ENCODE measurements around the gene CAMK1D. TPM values are rescaled to one million over a fixed set of nuclear protein-coding genes. Genes with fewer than 3 reads are reported as not detected.

CAMK1D gene
- total RNA-seq, 1 experiment from 2014 or later, result 10.2 TPM

DNA sequence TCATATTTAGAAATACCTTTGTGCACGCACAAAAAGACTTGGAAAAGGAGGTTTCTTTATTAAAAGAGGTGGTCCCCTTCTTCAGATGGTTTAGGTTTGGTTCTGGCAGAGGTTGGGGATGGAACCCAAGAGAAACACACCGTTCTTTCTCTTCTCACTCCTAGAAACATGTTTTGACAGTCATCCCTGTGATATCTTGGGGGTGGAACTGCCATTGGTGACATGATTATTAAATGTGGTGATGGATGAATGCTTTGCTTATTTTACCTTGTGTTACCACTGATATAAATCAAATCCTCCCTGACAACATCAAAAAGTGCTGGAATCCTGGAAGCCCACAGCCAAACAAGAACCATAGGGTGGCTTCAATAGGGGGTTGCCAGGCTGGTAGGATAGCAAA, 505.6 kb downstream of the CAMK1D start:
- TF ChIP-seq, protein P1, sequence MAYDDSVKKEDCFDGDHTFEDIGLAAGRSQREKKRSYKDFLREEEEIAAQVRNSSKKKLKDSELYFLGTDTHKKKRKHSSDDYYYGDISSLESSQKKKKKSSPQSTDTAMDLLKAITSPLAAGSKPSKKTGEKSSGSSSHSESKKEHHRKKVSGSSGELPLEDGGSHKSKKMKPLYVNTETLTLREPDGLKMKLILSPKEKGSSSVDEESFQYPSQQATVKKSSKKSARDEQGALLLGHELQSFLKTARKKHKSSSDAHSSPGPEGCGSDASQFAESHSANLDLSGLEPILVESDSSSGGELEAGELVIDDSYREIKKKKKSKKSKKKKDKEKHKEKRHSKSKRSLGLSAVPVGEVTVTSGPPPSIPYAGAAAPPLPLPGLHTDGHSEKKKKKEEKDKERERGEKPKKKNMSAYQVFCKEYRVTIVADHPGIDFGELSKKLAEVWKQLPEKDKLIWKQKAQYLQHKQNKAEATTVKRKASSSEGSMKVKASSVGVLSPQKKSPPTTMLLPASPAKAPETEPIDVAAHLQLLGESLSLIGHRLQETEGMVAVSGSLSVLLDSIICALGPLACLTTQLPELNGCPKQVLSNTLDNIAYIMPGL (CRISPR knock-in tag; IDR thresholded peaks at IDR 0.05), result no peak
- TF ChIP-seq, protein P2, sequence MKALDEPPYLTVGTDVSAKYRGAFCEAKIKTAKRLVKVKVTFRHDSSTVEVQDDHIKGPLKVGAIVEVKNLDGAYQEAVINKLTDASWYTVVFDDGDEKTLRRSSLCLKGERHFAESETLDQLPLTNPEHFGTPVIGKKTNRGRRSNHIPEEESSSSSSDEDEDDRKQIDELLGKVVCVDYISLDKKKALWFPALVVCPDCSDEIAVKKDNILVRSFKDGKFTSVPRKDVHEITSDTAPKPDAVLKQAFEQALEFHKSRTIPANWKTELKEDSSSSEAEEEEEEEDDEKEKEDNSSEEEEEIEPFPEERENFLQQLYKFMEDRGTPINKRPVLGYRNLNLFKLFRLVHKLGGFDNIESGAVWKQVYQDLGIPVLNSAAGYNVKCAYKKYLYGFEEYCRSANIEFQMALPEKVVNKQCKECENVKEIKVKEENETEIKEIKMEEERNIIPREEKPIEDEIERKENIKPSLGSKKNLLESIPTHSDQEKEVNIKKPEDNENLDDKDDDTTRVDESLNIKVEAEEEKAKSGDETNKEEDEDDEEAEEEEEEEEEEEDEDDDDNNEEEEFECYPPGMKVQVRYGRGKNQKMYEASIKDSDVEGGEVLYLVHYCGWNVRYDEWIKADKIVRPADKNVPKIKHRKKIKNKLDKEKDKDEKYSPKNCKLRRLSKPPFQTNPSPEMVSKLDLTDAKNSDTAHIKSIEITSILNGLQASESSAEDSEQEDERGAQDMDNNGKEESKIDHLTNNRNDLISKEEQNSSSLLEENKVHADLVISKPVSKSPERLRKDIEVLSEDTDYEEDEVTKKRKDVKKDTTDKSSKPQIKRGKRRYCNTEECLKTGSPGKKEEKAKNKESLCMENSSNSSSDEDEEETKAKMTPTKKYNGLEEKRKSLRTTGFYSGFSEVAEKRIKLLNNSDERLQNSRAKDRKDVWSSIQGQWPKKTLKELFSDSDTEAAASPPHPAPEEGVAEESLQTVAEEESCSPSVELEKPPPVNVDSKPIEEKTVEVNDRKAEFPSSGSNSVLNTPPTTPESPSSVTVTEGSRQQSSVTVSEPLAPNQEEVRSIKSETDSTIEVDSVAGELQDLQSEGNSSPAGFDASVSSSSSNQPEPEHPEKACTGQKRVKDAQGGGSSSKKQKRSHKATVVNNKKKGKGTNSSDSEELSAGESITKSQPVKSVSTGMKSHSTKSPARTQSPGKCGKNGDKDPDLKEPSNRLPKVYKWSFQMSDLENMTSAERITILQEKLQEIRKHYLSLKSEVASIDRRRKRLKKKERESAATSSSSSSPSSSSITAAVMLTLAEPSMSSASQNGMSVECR (CRISPR knock-in tag; IDR thresholded peaks at IDR 0.05; ENCODE audit: borderline replicate concordance), result no peak
- TF ChIP-seq ZNF219 (CRISPR knock-in tag; IDR thresholded peaks at IDR 0.05; ENCODE audit: borderline replicate concordance), result no peak
- TF ChIP-seq, protein P3, sequence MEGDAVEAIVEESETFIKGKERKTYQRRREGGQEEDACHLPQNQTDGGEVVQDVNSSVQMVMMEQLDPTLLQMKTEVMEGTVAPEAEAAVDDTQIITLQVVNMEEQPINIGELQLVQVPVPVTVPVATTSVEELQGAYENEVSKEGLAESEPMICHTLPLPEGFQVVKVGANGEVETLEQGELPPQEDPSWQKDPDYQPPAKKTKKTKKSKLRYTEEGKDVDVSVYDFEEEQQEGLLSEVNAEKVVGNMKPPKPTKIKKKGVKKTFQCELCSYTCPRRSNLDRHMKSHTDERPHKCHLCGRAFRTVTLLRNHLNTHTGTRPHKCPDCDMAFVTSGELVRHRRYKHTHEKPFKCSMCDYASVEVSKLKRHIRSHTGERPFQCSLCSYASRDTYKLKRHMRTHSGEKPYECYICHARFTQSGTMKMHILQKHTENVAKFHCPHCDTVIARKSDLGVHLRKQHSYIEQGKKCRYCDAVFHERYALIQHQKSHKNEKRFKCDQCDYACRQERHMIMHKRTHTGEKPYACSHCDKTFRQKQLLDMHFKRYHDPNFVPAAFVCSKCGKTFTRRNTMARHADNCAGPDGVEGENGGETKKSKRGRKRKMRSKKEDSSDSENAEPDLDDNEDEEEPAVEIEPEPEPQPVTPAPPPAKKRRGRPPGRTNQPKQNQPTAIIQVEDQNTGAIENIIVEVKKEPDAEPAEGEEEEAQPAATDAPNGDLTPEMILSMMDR (IDR thresholded peaks at IDR 0.05), result no peak
- DNase-seq (ENCODE audit: low spot score), result no peak
- Mint-ChIP-seq H3K36me3 (no peaks in the 10 kb centered on the region), H3K27me3 (ENCODE audit: low read depth) (no peaks in the 10 kb centered on the region; the same call in 1 of the 2 replicates), H3K27ac (no peak overlapping the region), H3K9me3 (peaks cover 13% of the 10 kb centered on the region), H3K4me3 (no peak overlapping the region), H3K4me1 (no peaks in the 10 kb centered on the region)
- POLR2A ChIA-PET, result no interaction called here
- no peak for ATAC-seq
- CTCF ChIA-PET, result no interaction called here

DNA sequence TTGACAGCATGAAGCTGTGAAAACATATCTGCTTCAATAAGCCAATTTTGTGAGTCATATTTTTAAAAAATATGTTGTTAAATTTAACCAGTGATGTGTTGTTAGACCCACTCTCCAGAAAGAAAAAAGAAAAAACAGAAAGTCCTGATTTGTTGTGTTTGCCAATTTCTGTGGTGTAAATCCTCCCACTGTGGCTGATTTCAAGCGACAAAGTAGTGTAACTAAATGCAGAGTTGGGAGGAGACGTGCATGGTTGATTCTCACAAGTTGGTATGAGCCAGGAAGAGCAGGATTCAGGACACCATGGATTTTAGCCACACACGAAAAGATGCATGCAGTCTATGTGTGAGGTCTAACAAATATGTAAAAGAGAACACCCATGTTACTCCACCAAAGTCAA, 513.1 kb downstream of the CAMK1D start:
- H3K27me3 Mint-ChIP-seq (ENCODE audit: low read depth), result no peaks in the 10 kb centered on the region; the same call in 1 of the 2 replicates
- H3K36me3 Mint-ChIP-seq, result no peaks in the 10 kb centered on the region
- H3K4me1 Mint-ChIP-seq, result no peaks in the 10 kb centered on the region
- H3K27ac Mint-ChIP-seq, result no peak overlapping the region
- ChIA-PET CTCF (no interaction called here), POLR2A (no interaction called here)
- H3K4me3 Mint-ChIP-seq, result no peak overlapping the region
- ATAC-seq (no peak), DNase-seq (ENCODE audit: low spot score) (no peak)
- 0 out of 2 replicates have a peak, but pooled peaks cover 3% of the 10 kb centered on the region for H3K9me3 Mint-ChIP-seq
- no peak for TF ChIP-seq CREM (CRISPR knock-in tag; IDR thresholded peaks at IDR 0.05)
- TF ChIP-seq, protein P4, sequence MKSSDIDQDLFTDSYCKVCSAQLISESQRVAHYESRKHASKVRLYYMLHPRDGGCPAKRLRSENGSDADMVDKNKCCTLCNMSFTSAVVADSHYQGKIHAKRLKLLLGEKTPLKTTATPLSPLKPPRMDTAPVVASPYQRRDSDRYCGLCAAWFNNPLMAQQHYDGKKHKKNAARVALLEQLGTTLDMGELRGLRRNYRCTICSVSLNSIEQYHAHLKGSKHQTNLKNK (CRISPR knock-in tag; IDR thresholded peaks at IDR 0.05), result no peak
- TF ChIP-seq SMAD3 (CRISPR knock-in tag; IDR thresholded peaks at IDR 0.05; ENCODE audit: borderline replicate concordance), result no peak
- TF ChIP-seq, protein P5, sequence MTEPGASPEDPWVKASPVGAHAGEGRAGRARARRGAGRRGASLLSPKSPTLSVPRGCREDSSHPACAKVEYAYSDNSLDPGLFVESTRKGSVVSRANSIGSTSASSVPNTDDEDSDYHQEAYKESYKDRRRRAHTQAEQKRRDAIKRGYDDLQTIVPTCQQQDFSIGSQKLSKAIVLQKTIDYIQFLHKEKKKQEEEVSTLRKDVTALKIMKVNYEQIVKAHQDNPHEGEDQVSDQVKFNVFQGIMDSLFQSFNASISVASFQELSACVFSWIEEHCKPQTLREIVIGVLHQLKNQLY (CRISPR knock-in tag; IDR thresholded peaks at IDR 0.05), result no peak
- TF ChIP-seq, protein P6, sequence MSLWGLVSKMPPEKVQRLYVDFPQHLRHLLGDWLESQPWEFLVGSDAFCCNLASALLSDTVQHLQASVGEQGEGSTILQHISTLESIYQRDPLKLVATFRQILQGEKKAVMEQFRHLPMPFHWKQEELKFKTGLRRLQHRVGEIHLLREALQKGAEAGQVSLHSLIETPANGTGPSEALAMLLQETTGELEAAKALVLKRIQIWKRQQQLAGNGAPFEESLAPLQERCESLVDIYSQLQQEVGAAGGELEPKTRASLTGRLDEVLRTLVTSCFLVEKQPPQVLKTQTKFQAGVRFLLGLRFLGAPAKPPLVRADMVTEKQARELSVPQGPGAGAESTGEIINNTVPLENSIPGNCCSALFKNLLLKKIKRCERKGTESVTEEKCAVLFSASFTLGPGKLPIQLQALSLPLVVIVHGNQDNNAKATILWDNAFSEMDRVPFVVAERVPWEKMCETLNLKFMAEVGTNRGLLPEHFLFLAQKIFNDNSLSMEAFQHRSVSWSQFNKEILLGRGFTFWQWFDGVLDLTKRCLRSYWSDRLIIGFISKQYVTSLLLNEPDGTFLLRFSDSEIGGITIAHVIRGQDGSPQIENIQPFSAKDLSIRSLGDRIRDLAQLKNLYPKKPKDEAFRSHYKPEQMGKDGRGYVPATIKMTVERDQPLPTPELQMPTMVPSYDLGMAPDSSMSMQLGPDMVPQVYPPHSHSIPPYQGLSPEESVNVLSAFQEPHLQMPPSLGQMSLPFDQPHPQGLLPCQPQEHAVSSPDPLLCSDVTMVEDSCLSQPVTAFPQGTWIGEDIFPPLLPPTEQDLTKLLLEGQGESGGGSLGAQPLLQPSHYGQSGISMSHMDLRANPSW (CRISPR knock-in tag; conservative IDR thresholded peaks at IDR 0.05; ENCODE audit: low read depth), result no peak
- TF ChIP-seq, protein P7, sequence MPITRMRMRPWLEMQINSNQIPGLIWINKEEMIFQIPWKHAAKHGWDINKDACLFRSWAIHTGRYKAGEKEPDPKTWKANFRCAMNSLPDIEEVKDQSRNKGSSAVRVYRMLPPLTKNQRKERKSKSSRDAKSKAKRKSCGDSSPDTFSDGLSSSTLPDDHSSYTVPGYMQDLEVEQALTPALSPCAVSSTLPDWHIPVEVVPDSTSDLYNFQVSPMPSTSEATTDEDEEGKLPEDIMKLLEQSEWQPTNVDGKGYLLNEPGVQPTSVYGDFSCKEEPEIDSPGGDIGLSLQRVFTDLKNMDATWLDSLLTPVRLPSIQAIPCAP (CRISPR knock-in tag; IDR thresholded peaks at IDR 0.05), result no peak
- no peak for TF ChIP-seq JUN (CRISPR knock-in tag; IDR thresholded peaks at IDR 0.05)
- TF ChIP-seq, protein P8, sequence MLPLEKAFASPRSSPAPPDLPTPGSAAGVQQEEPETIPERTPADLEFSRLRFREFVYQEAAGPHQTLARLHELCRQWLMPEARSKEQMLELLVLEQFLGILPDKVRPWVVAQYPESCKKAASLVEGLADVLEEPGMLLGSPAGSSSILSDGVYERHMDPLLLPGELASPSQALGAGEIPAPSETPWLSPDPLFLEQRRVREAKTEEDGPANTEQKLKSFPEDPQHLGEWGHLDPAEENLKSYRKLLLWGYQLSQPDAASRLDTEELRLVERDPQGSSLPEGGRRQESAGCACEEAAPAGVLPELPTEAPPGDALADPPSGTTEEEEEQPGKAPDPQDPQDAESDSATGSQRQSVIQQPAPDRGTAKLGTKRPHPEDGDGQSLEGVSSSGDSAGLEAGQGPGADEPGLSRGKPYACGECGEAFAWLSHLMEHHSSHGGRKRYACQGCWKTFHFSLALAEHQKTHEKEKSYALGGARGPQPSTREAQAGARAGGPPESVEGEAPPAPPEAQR (CRISPR knock-in tag; IDR thresholded peaks at IDR 0.05), result no peak
- TF ChIP-seq ZNF121 (CRISPR knock-in tag; IDR thresholded peaks at IDR 0.05), result no peak
- TF ChIP-seq FOXP1 (CRISPR knock-in tag; IDR thresholded peaks at IDR 0.05; ENCODE audit: borderline replicate concordance), result no peak
- TF ChIP-seq NFYB (CRISPR knock-in tag; conservative IDR thresholded peaks at IDR 0.05; ENCODE audit: low read depth), result no peak
- TF ChIP-seq, protein P9, sequence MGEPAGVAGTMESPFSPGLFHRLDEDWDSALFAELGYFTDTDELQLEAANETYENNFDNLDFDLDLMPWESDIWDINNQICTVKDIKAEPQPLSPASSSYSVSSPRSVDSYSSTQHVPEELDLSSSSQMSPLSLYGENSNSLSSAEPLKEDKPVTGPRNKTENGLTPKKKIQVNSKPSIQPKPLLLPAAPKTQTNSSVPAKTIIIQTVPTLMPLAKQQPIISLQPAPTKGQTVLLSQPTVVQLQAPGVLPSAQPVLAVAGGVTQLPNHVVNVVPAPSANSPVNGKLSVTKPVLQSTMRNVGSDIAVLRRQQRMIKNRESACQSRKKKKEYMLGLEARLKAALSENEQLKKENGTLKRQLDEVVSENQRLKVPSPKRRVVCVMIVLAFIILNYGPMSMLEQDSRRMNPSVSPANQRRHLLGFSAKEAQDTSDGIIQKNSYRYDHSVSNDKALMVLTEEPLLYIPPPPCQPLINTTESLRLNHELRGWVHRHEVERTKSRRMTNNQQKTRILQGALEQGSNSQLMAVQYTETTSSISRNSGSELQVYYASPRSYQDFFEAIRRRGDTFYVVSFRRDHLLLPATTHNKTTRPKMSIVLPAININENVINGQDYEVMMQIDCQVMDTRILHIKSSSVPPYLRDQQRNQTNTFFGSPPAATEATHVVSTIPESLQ (CRISPR knock-in tag; IDR thresholded peaks at IDR 0.05), result no peak

Data from WTC11 (cell line).